GM18858 (cell line): ENCODE measurements around the gene CABP5.

Experiments used
- ATAC-seq: cut with Tn5 transposase; IDR thresholded peaks from one replicate; pipeline ENCODE4 v1.9.1; 2021; ENCODE audit not compliant: unreplicated experiment

Gene CABP5

DNA sequence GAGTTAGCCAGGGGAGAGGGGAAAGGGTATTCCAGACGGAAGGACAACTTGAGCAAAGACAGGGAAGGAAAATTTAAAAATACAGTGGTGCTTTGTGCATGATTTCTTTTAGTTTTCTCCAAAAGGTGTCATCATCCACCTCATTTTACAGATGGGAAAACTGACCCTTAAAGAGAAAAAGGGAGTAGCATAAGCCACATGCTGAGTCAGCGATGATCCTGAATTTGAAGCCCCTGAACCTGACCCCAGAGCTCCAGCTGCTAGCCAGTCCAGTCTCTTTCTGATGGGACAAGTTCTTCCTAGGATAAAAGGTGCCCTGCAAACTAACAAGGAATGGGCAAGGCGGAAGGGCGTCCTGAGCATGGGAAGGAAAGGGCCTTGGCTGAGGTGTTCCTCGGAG, 10.3 kb downstream of the CABP5 start:
- no peak for ATAC-seq

- no peak for ATAC-seq
Measured at GRCh38 chr19:48030073-48030472, 13.8 kb downstream of the CABP5 start.

DNA sequence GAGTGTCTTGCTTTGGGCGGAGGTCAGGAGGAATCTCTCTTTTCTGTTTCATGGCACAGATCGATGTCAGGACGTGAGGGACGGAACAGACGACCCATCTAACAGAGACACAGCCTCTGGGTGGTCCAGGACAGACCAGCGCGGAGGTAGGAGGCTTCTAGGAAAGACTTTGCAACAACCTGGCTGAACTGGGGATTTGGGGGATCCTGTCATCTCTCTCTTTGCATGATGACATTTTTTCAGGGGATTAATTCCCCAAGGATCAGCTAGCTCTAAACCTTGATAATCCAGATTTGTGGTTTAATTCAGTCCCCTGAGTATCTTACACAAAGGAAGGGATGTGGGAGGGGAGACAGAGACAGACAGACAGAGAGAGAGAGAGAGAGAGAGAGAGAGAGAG, 14.4 kb downstream of the CABP5 start:
- ATAC-seq, result no peak

- ATAC-seq, result no peak
Measured at GRCh38 chr19:48025480-48025879, 18.4 kb downstream of the CABP5 start.

DNA sequence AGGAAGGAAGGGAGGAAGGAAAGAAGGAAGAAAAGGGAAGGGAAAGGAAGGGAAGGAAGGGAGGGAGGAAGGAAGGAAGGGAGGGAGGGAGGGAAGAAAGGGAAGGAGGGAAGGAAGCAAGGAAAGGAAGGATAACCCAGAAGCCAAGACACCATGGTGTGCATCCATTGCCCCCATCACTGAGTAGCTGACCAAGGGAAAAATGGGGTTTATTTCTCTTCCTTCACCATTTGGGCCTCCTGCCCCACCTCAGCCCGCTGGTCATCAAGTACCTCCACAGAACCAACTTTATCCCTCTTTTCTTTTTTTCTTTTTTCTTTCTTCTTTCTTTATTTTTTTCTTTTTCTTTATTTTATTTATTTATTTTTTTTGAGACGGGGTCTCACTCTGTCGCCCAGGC, 20.4 kb downstream of the CABP5 start:
- no peak for ATAC-seq

DNA sequence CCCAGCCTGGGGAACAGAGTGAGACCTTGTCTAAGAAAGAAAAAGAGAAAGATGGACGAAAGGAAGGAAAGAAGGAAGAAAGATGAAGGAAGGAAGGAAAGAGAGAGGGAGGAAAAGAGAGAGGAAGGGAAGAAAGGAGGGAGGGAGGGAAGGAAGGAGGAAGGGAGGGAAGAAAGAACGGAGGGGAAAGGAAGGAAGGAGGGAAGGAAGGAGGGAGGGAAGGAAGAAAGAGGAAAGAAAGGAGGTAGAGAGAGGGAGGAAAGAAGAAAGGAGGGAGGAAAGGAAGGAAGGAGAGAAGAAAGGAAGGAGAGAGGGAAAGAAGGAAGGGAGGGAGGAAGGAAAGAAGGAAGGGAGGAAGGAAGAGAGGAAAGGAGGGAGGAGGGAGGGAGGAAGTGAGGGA, 20.9 kb downstream of the CABP5 start:
- ATAC-seq, result no peak

DNA sequence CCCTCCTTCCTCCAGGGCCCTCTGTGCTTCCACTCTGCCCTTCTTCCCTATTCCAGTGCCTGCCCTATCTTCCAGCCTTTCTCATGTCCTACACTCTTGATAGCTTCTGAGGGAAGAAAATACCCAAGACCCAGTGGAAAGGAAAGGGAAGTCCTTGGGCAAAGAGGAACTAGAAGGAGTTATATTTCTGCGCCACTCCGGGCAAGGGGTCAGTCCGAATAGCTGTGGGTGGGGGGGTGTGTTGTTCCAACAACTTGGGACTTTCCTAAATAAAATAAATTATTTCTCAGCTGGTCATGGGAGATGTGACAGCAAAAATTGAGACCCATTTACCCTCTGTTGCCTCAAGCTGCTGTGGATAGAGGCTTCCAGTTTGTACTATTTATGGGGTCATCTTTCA, 23.2 kb downstream of the CABP5 start:
- no peak for ATAC-seq

DNA sequence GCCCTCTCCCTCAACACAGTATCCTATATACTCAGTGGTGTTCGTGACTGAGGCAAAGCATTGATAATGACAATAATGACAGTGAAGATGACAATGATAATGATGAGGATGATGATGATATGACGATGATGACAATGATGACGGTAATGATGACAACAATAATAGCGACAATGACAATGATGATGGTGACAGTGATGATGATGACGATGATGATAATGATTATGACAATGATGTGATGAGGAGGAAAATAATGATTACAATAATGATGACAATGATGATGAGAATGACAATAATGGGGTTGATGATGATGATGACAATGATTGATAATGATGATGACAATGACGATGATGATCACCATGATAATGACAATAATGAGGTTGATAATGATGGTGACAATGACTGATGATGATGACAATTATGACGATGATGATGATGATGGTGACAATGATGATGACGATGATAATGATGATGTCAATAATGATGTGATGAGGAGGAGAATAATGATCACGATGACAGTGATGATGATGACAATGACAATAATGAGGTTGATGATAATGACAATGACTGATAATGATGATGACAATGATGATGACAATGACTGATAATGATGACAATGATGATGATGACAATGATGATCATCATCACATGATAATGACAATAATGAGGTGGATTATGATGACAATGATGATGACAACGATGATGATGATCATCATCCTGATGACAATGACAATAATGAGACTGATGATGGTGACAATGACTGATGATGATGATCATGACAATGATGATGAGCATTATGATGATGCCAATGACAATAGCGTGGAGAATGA, 32.7 kb downstream of the CABP5 start:
- no peak for ATAC-seq

DNA sequence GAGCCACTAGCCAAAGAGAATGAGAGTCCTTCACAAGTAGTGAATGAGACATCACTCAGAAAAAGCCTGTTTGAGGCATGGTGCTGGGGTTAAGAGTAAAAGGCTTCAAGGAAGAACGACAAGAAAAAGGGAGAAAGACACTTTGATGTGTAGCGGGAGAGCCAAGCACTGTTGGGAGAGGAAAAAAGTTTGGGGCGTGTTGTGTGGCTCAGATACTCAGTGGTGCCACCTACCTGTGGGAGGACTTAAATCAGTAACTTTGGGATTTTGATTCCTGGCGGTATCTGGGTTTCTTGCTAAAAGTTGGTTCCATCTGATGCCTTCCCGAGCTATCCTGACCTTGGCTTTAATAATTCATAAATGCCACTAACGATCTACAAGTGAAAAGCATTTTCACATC, 37.1 kb downstream of the CABP5 start:
- no peak for ATAC-seq

DNA sequence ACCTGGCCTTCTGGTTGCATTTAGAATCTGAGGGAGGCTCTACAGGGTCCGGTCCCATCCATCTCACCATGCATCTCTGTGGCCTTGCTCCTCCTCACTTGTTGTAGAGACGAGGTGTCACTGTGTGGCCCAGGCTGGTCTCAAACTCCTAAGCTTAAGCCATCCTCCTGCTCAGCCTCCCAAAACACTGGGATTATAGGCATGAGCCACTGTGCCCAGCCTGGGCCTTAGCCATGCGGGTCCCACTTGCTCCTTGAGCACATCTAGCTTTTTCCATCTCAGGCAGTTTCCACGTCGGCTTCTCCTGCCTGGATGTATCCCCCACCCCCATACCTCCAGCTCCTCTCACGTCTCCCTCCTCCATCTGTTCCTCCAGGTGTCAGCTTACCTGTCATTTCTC, 39.6 kb downstream of the CABP5 start:
- ATAC-seq, result no peak

GRCh38 chr19:48000846-48001245, 43.0 kb downstream of the CABP5 start:
- no peak for ATAC-seq

DNA sequence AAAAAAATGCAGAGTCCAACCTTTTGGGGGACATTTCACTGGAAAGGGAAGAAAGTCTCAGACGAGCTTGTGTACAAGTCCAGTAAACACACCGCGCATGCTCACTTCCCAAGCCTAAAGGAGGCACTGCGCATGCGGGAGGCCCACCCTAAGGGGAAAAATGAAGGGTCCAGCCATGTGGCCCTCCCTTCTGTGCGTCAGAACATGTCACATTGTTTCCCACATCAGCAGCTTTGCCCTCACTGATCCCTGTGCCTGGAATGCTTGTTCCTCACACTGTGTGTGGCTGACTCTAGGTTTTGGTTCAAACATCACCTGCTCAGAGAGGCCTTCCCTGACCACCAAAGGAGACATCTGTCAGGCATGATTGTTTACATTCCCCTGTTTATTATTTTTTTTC, 45.1 kb downstream of the CABP5 start:
- ATAC-seq, result no peak

DNA sequence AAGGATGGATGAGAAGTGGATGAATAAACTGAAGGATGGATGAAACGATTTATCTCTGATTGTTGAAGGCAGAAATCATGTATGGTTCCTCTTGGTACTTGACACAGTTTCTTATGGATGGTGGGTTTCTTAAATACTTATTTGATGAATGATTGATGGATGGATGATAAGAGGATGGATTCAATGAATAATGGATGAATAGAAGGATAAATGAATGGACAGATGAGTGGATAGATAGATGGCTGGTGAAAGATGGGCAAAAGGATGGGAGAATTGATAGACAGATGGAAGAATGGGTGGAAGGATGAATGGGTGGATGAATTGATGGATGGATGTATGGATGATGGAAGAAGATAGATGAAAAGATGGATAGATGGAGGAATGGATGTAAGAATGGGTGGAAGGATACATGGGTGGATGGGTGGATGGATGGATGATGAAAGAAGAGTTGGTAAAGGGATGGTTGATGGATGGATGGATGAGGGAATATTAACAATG, 47.6 kb downstream of the CABP5 start:
- ATAC-seq, result no peak

DNA sequence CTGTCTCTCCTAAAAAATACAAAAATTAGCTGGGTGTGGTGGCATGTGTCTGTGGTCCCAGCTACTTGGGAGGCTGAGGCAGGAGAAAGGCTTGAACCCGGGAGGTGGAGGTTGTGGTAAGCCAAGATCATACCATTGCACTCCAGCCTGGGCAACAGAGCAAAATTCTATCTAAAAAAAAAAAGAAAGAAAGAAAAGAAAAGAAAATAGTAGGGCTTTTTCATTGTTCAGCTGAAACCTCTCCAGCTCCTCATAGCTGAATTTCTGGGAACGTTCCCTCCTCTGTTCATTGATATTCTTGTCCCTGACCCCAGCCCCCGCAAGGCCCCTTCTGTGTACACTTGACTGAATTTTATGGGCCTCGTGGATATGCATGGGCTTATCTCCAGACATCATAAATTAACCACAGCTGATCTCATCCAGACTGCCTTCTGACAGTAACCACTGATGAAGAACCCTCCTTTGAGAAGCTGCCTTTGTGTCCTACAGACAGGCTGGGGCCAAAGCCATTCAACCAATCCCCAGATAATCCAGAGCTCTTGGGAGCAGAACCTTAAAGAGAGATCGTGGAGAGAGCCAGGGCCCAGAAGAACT, 49.6 kb downstream of the CABP5 start, which contains the start of gene ELSPBP1:
TSS of gene ELSPBP1 (plus strand) at position 424 of the 594 bp plus-strand sequence. CDS start 14,036 bp downstream, outside the sequence.
- no peak for ATAC-seq

- no peak for ATAC-seq
Measured at GRCh38 chr19:47992070-47992469, 51.8 kb downstream of the CABP5 start, which contains the start of gene BSPH1. TSS of gene BSPH1 (minus strand) at chr19:47992170. CDS start at chr19:47992081, 89 bp downstream.

GRCh38 chr19:47991191-47991808, 52.6 kb downstream of the CABP5 start:
- no peak for ATAC-seq
